NOMO-1 treated with dmso at 0.1 percent for 144 hours (cell line): Measurements from ENCODE around the gene PRDM16.
A peak's percentile ranks its signal among the peaks of the same experiment; 100 is the strongest.

Source experiments
- DNase-seq: peaks from one replicate; lab custom pipeline; 2025; ENCODE audit not compliant: unreplicated experiment; lab: John Stamatoyannopoulos, UW

The PRDM16 gene

GRCh38 chr1:3292051-3292722 lies 223.2 kb downstream of the PRDM16 start:
- DNase-seq = no peak

GRCh38 chr1:3292868-3293562 lies 224.0 kb downstream of the PRDM16 start:
- no peak for DNase-seq

- no peak for DNase-seq
Observed at GRCh38 chr1:3293563-3294080, 224.6 kb downstream of the PRDM16 start.

GRCh38 chr1:3294450-3294849 lies 225.4 kb downstream of the PRDM16 start:
- DNase-seq = no peak

- DNase-seq = no peak
Observed at GRCh38 chr1:3295846-3296245, 226.8 kb downstream of the PRDM16 start.

- no peak for DNase-seq
Observed at GRCh38 chr1:3296326-3296725, 227.3 kb downstream of the PRDM16 start.

GRCh38 chr1:3296826-3297225 lies 227.8 kb downstream of the PRDM16 start:
- DNase-seq = no peak

GRCh38 chr1:3297756-3298155 lies 228.8 kb downstream of the PRDM16 start:
- DNase-seq = no peak

GRCh38 chr1:3298197-3298596 lies 229.2 kb downstream of the PRDM16 start:
- DNase-seq = no peak

GRCh38 chr1:3304246-3304645 lies 235.2 kb downstream of the PRDM16 start:
- DNase-seq = no peak

GRCh38 chr1:3304692-3305091 lies 235.7 kb downstream of the PRDM16 start:
- no peak for DNase-seq

GRCh38 chr1:3305156-3305555 lies 236.2 kb downstream of the PRDM16 start:
- DNase-seq = no peak

- no peak for DNase-seq
Observed at GRCh38 chr1:3306583-3307291, 237.7 kb downstream of the PRDM16 start.

GRCh38 chr1:3307359-3307758 lies 238.4 kb downstream of the PRDM16 start:
- DNase-seq = no peak

GRCh38 chr1:3308053-3308452 lies 239.1 kb downstream of the PRDM16 start:
- no peak for DNase-seq

- DNase-seq = no peak
Observed at GRCh38 chr1:3310718-3311400, 241.9 kb downstream of the PRDM16 start.

GRCh38 chr1:3311711-3312110 lies 242.7 kb downstream of the PRDM16 start:
- no peak for DNase-seq

- DNase-seq = no peak
Observed at GRCh38 chr1:3312310-3312897, 243.4 kb downstream of the PRDM16 start.

GRCh38 chr1:3312898-3313575 lies 244.0 kb downstream of the PRDM16 start:
- DNase-seq = peak; percentile 72

GRCh38 chr1:3313576-3313950 lies 244.6 kb downstream of the PRDM16 start:
- no peak for DNase-seq
